ENCODE data around the gene CFAP97D1. TPM values are rescaled to one million over a fixed set of nuclear protein-coding genes. Genes with fewer than 3 reads are reported as not detected.

The CFAP97D1 gene
- polyA plus RNA-seq (ENCODE audit: insufficient read length) = 0.05 TPM

DNA sequence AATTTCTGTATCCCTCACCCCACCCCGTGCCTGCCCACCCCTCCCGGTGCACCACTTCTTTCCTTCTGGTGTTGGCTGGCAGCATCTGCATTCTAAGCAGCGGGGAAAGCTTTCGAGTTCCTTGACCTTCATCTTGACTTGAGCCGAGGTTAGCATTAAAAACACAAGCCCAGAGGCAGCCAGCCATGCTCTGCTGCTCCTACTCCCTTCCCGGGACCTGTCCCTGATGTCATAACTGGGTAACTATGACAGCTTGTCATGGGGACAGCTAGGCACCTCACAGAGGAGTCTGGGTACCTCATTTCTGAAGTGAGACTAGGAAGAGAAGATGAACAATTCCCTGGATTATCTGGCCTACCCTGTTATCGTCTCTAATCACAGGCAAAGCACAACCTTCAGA, at the start of gene CFAP97D1:
Gene CFAP97D1 (plus strand): TSS at position 301 of the 400 bp plus-strand sequence. CDS start 28 bp downstream, at position 329.
- no peak for DNase-seq (ENCODE audit: low read depth)

DNA sequence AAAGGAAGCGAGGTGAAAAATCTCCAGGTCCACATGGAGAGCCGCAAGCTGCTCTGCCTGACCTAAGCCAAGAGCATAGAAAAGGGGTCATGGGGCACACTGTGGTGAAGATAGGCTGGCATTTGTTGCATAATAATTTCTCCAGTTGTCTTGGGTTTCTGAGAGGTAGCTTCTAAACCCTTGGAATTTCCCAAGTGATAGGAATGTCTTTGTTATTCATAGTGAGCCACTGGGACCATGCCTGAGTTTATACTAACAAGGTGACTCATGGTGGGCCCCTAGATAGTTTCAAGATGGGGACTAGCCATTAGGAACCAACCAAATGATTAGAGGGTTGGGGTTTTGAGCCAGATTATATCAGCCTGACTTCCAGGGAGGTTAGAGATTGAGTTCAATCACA, 47.3 kb upstream of the CFAP97D1 start:
- DNase-seq (ENCODE audit: low read depth) = no peak

DNA sequence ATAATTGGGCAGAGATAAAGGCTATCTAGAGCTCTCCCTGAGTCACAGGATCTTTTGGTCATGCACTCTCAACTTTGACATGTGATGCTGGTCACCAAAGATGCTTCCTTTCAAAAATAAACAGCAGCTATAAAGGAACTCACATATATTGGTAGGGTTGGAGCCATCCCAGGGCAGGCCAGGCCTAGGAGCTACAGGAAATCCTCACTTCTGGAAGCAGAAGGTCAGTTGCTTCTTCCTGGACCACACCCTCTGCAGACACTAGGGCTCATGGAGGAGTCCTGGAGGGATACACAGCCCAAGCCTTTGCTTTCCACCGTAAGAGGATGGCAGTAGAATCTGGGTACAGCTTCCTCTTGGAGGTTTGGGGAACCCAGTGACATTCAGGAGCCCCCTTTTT, 46.3 kb upstream of the CFAP97D1 start:
- no peak for DNase-seq (ENCODE audit: low read depth)

DNA sequence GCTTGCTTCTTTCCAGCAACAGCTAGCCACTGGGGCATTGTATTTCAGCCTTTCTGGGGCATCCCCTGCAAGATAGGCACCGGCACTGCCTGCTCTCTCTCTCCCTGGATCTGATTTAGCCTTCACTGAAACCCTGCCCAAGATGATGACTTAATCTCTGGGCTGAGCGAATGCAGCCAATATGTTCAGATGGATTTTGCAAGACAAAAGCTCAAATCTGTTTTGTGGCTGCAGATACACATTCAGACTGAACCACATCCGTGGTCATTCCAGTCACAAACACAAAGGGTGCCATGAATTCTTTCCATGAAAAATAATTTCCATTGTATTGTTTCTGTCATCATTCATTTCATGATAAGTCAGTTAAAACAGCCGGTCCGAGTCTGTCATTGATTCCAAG, 45.9 kb upstream of the CFAP97D1 start:
- DNase-seq (ENCODE audit: low read depth) = no peak

DNA sequence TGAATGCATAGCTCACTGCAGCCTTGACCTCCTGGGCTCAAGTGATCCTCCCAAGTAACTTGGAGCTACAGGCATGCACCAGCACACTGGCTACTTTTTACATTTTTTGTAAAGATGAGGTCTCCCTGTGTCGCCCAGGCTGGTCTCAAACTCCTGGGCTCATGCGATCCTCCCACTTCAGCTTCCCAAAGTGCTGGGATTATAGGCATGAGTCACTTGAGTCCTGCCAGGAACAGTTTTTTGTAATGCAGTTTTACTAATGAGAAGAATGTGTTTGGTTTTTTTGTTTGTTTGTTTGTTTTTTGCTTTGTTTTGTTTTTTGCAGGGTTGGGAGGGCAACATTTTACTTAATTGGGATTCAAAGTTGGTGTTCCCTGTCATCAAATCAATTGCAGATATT, 43.8 kb upstream of the CFAP97D1 start:
- DNase-seq (ENCODE audit: low read depth) = no peak

DNA sequence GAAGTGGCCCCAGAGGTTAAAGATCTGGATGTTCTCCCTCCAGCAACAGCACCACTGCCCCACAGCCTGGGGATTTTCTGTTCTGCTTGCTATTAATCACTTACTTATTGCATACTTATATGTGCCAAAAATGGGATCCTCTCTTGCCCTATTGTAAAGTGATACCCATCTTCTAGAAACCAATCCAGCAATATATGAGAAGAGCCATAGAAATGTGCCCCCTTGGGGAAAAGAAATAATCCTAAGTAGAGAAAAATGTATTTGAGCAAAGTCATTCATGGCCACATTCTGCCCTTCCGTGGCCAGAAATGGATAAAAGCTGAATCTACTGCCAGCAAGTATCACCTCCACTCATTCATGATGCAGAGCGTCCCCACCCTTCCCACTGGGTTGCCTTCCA, 42.5 kb upstream of the CFAP97D1 start:
- no peak for DNase-seq (ENCODE audit: low read depth)

DNA sequence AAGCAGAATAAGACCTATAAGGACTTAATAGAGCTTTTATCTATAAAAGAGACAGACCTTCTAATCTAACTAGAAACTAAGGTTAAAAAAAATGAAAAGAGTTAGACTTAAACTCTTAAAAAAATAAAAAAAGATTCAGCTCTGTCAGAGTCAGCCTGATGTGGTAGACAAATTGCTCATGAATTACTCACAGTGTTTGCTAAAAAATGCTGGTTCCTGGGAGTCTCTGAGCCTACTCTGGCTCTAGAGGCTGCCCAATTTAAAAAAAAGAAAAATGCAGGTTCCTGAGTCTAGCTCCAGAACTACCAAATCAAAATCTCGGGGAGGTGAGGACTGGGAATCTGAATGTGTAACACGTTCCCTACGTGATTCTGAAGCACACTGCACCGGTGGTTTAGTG, 39.7 kb upstream of the CFAP97D1 start:
- no peak for DNase-seq (ENCODE audit: low read depth)

DNA sequence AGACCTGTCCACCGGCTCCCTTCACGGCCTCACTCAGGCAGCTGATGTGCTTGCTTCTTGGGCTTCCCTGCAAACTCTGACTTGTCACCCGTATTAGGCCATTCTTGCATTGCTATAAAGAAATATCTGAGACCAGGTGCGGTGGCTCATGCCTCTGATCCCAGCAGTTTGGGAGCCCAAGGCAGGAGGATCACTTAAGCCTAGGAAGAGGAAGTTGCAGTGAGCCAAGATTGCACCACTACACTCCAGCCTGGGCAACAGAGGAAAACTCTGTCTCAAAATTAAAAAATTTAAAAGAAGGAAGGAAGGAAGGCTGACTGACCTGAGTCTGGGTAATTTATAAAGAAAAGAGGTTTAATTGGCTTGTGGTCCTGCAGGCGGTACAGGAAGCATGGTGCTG, 38.6 kb upstream of the CFAP97D1 start:
- no peak for DNase-seq (ENCODE audit: low read depth)

DNA sequence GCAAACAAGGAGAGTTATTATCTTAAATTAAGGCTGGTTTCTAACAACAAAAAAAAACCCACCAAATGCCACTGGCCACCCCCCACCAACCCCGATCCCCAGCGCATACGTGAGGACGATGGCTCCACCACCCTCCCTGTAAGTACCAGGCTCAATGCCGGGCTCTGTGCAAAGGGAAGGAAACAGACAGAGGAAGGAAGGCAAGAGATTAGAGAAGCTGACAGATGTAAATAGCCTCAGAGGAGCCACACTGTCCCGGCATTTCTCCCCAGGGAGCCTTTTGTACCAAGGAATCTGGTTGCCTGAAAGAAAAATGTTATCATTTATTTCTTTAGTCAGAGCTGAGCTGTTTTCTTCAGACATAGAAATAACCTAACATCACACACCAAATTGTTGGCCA, 34.7 kb upstream of the CFAP97D1 start:
- DNase-seq (ENCODE audit: low read depth) = no peak

DNA sequence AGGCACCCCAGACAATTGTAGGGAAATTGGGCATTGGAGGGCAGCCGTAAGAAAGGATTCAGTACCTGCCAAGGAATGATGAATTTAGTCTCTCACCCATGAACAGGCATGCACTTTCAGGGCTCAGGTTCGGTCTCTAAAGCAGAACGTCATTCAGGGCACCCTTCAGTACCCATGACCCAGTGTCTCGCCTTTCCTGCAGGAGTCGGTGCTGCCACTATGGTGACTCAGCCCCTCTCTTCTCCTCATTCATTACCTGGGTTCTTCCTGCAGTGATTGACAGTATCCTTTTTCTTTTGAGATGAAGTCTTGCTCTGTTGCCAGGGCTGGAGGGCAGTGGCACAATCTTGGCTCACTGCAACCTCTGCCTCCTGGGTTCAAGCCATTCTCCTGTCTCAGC, 30.1 kb upstream of the CFAP97D1 start:
- DNase-seq (ENCODE audit: low read depth) = no peak

DNA sequence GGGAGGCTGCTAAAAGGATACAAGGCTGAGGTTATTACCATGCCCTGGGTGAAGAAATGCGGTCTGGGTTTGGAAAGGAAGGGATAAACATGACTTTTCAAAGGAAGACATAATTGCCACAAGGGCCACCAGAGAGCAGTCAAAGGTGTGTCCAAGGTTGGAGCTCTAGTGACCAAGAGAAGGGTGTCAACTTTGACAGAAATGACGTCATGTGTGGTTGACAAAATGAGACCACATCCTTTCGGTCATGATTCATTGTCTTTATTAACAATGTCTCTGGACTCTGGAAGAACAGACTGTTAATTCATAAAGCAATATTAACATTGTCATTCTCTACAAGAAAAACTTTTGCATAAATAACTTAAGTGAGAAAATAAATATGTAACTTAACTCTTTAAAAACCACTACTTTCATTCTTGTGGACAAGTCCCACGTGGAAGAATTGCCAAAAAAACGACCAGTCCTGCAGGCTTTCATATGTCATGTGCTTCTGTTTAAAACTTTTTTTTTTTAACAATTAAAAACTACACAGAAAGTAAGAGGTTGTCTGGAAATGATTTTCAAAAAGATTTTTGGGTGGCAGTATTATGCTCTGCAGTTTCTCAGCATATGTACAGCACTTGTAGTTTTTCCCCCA, 26.6 kb upstream of the CFAP97D1 start:
- no peak for DNase-seq (ENCODE audit: low read depth)

DNA sequence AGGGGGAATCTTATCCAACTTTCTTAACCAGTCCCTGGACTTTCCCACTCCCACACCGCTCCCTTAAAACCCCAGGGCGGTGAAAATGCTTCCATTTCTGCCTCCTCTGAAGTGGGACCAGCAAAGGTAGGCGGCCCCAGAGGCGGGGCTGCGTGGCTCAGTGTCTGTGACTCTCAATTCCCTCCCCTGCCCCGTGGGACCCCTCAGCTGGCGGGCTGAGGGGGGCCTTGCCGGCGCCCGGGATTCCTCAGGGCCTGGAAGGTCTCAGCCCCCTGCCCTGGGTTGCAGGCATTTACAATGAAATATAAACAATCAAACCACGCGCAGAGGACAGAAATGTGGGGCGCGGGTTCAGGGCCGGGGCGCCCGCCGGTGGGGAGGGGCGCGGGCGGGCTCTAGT, 25.3 kb upstream of the CFAP97D1 start:
- DNase-seq (ENCODE audit: low read depth) = no peak

DNA sequence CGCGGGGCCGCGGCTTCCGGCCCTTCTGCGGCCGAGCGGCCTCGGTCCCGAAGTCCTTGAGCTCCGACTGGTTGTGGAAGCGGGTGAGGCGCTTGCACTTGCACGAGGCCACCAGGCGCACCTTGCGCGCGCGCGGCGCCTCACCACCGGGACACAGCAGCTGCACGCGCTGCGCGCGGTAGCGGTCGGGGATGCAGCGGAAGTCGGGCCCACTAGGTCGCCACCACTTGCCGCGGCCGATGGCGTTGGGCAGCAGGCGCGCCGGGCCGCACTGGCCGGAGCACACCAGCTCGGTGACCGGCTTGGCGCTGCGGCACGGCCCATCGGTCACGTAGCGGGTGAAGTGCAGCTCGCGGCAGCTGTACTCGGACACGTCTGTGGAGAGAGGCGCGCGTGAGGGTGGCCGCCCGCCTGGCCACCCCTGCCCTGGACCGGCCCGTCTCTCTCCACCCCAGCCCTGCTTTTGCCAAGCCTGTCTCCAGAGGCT, 24.8 kb upstream of the CFAP97D1 start:
- DNase-seq (ENCODE audit: low read depth) = no peak

DNA sequence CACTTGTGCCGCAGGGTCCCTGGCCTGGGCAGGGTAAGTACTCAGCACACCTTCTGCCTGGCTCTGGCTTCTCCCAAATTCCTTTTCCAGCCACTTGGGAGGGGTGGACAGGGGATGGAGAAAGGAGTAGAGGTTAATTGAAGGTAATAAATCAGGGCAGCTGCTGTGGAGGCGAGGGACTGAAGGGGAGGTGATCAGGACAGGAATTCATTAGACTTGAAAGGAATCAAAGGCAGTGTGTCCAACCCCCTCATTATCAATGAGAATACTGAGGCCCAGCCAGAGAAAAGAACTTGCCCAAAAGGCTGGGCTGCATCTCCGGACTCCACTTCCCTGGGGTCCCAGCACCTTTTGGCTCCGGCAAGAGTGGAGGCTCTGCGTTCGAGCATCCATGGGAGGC, 24.0 kb upstream of the CFAP97D1 start:
- no peak for DNase-seq (ENCODE audit: low read depth)

DNA sequence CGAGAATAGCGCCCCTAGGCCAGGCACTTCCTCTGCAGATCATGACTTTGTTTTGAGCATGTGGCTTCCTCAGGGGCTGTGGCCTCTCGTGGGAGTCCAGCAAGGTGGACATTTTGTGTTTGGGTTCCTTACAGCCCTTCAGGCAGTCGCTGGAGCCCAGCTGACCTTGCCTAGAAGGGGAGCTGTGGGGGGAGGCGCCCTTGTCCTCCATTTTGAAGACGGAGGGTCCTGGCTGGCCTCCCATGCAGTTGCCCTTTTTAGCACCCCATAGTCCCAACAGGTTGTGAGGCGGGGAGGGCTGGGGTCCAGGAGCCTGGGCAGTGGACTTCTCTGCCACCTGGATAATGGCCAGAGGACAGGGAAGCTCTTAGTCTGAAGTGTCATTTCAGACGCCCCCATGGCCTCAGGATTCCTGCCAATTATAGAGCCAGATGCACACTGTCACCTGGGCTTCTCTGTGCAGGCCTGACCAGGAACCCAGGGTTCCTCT, 23.0 kb upstream of the CFAP97D1 start:
- DNase-seq (ENCODE audit: low read depth) = no peak

DNA sequence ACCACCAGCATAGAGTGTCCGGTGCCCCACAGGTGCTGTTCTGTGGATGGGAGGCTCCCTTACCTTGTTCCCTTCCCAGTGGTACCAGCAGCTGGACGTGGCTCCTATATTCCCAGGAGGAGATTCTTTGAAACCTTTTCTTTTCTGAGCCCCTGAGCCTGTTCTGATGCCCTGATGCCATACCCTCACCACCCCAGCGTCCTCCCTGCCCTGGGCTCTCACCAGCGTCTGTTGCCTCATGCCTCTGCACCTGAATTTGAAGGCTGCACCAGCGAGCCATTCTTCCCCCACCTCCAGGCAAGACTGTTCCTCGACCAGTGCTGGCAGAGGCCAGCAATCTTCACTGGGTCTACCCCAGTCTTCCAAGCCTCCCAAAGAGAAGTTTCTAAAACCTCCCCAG, 22.1 kb upstream of the CFAP97D1 start:
- DNase-seq (ENCODE audit: low read depth) = no peak

DNA sequence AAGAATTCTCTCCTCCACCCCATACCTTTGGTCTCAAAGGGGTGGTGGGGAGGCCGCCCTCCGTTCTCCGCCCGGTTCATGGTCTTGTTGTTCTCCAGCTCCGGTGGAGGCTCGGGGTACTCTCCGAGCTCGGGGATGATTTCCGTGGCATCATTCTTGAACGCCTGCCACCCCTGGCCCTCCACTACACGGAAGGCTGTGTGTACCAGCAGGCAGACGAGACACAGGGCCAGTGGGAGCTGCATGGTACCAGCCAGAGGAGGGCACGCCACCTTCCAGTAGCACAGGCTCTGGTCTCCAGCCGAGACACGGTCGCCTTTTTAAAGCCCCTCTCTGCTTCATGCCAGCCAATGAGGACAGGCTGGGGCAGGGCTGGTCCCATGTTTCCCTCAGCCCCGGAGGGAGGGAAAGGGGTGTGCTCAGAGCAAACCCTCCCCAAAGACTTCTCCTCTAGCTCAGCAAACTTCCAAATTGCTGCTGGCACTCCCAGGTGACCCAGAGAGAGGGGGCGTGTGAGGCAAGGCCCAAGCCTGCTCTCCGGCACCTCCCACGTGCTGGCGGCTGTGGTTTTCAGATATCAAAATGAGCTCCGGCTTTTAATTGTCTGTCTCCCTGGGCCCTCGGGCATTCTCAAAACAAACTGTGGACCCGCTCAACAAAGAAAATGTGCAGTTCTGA, 21.6 kb upstream of the CFAP97D1 start, which contains the start of gene SOST:
Gene SOST (minus strand): TSS at position 295 of the 678 bp plus-strand sequence. CDS start 50 bp downstream, at position 245.
- no peak for DNase-seq (ENCODE audit: low read depth)

DNA sequence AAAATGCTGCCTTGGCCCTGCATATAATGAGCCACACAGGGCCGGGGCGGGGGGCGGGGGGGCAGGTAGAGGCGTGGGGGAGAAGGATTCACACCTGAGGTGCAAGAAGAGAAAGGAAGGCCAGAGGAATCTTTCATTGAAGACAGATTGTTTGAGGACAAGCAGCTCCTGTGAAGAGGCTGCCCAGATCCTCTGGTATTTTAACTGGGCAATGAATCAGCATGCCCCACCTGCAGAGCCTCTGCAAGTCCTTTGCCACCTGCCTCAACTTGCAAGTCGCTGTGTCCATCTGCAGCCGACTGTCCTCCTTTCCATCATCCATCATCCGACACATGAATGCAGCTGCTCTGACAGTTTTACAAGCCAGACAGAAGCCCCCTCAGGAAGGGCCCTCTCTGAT, 20.4 kb upstream of the CFAP97D1 start:
- no peak for DNase-seq (ENCODE audit: low read depth)

DNA sequence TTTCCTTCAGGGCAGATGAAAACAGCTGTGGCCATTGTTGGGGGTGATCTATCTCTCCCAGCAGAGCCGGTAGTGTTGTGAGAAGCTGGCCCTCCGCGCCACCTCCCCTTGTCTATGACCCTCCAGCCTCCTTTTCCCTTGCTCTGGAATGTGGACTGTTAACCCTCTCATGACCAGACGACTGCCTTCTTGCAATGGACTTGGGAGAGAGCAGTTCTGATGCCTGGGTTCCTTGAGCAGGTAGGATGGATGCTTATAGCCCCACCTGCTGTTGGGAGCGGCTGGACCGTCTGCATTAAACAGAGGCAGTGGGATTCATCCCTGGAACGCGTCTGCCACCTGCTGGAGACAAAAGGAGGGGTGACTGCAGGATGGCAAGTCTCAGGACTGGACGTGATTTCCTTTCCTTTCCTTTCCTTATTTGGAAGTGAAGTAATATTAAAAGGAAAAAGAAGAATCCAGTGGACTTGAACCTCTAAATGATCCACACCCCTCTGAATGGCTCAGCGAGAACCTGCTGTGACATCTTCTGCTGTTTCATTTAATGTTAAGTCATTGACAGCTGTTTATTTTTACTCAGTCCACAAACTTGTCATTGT, 19.9 kb upstream of the CFAP97D1 start:
- peak; percentile 78 for DNase-seq (ENCODE audit: low read depth)

DNA sequence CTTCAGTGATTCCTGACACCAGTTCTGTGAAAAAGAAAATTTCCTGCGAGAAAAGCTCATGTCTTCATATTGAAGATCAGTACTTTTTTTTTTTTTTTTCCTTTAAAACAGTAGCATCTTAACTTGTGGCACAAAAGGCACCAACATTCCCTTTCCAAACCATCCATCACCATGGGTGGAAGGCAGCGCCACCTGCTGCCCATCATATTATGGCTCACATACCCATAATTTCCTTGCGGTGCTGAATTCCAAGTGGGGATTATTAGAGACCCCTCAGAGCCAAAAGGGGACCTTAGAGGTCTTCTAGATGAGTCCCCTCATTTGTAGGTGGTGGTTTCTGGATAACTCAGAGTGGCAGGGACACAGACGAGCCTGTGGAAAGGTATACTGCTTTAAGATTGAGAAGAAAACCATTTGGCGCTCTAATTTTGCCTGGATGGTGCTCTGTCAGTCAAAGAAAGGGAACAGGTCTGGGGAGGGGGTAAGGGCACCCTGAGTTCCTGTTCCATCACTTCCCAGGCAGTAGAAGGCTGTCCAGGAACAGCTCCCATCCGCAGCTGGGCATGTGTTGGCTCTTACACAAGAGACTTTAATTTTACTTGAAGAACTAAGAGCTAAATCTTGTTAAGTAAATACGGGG, 13.7 kb upstream of the CFAP97D1 start:
- no peak for DNase-seq (ENCODE audit: low read depth)

DNA sequence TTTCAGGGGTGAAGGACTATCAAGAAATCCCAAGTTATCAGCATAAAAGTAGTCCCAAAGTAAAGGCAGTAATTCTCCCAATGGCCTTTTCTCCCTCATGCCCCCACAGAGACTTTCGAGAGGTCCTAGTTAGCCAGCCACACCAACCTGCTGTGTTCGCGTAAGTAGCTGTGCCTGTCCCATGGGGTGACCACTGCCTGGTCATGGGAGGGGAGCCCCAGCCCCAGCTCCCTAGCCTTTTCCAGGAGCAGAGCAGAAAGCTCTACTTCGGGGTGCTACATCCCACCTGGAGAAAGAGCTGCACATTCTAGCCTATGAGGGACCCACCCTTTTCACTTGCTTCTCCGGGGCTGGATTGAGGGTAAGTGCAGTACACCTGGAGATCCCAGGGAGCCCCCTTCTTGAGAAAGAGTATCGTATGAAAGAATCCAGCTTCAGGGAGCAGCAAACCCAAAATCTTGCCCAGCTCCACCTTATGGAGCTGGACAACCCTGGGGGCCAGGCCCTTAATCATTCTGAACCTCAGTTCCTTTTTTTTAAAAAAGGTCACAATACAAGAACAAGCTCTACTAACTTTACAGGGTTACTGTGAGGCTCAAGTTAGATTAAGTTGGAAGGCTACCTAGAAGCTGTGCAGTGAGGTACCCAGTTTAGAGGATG, 13.1 kb upstream of the CFAP97D1 start:
- no peak for DNase-seq (ENCODE audit: low read depth)

DNA sequence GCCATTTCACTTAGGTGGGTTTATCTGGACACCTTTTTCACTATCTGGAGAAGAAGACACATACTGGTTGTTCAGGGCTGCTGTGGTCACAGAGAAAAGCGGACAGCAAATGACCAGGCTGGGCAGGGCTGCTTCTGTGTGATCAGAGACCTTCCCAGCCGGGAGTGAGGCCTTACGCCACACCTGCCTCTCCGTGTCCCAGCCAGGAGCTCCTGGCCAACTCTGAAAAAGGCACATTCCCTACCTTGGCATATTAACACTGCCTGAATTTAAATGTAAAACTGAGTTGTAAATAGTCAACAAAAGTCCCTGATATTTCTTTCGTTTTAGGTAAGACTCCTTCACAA, 12.5 kb upstream of the CFAP97D1 start:
- no peak for DNase-seq (ENCODE audit: low read depth)
